Uterus (tissue), 4 donors: ENCODE data around the gene HSD11B1. TPM values are rescaled to one million over a fixed set of nuclear protein-coding genes. Genes with fewer than 3 reads are reported as not detected.

ENCODE experiments used
- DNase-seq, 2 donors: peaks; one replicate each; pipeline ENCODE4 v3.0.0-alpha.2; 2019 to 2020
- H3K27ac ChIP-seq, 2 donors: fragments of 200-600 bp; sonication (generic); 1 replicate in 1 of 2; 2 replicates in 1 of 2; pipeline ENCODE4 v1.5.1; 2016 to 2018
- H3K27me3 ChIP-seq, 2 donors: fragments of 200-600 bp; sonication (generic); one replicate each; pipeline ENCODE4 v1.5.1; 2018 to 2019; ENCODE audit warnings: control low read depth in 1 of 2
- H3K36me3 ChIP-seq, 2 donors: fragments of 200-600 bp; sonication (generic); one replicate each; pipeline ENCODE4 v1.5.1; 2019; ENCODE audit warnings: control low read depth in 1 of 2
- H3K4me1 ChIP-seq, 2 donors: fragments of 200-600 bp; sonication (generic); one replicate each; pipeline ENCODE4 v1.5.1; 2018 to 2019; ENCODE audit warnings: control low read depth in 1 of 2
- H3K4me3 ChIP-seq, 2 donors: fragments of 200-600 bp; sonication (generic); 1 replicate in 1 of 2; 2 replicates in 1 of 2; pipeline ENCODE4 v1.5.1; 2018 to 2019; ENCODE audit warnings: mild to moderate bottlenecking in 1 of 2
- H3K9me3 ChIP-seq, 2 donors: fragments of 200-600 bp; sonication (generic); one replicate each; pipeline ENCODE4 v1.5.1; 2019; ENCODE audit warnings: control low read depth in 1 of 2
- POLR2A ChIP-seq, 2 donors: fragments of 450-650 bp; IDR thresholded peaks; one replicate each; pipeline ENCODE4 v1.6.1; 2016; ENCODE audit warnings: antibody characterized with exemption in 2 of 2, mild to moderate bottlenecking in 1 of 2, moderate library complexity in 1 of 2
- intact Hi-C: fragments of 100-400 bp; cut with DNase I; formaldehyde crosslinking; loops from one replicate; pipeline ENCODE4 v1.15.1; 2023; ENCODE audit warnings: low total_unique reads
- total RNA-seq, 4 donors: library from RNA; depleted of rRNA in 3 of 4; stranded (reverse); fragments of >200 nt in 3 of 4; gene quantifications; one replicate each; pipeline versions ENCODE4 v1.1.0 to v1.2.4, GENCODE V29; 2014 to 2023
- TF ChIP-seq, protein P1 (sequence below), 4 experiments: fragments of 200-600 bp in 2 of 4; fragments of 450-650 bp in 2 of 4; sonication (generic) in 2 of 4; IDR thresholded peaks; one replicate each; pipeline ENCODE4 v1.5.1; 2016 to 2019; ENCODE audit warnings: antibody characterized with exemption in 4 of 4, mild to moderate bottlenecking in 2 of 4, moderate library complexity in 1 of 4
- donor health status: DM: yes; HTN: yes; CAD: no.

Gene HSD11B1
- total RNA-seq, 4 donors from 2014 or later: 0.59 to 12.8 (median 2.2) TPM

DNA sequence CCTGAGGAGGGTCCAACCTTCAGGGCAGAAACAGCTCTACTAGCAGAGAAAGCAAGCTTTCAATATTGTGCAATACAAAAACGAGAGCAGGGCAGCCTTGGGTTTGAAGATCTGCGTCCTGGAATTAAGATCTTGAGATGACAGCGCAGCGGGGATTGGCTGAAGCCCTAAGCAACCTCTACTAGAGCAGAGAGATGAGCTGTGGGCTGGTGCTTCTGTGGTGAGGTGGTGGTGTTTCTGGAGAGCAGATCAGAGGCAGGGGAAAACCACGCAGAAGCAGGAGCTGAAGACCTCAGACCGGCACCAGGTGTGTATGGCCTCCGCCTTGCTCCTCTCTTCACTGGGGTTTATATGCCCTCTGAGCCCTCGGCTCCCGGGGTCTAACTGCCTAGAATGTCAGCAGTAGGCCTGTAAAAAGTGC, 63.7 kb downstream of the HSD11B1 start:
- DNase-seq: no peak
- no peak overlapping the region for H3K4me3 ChIP-seq

DNA sequence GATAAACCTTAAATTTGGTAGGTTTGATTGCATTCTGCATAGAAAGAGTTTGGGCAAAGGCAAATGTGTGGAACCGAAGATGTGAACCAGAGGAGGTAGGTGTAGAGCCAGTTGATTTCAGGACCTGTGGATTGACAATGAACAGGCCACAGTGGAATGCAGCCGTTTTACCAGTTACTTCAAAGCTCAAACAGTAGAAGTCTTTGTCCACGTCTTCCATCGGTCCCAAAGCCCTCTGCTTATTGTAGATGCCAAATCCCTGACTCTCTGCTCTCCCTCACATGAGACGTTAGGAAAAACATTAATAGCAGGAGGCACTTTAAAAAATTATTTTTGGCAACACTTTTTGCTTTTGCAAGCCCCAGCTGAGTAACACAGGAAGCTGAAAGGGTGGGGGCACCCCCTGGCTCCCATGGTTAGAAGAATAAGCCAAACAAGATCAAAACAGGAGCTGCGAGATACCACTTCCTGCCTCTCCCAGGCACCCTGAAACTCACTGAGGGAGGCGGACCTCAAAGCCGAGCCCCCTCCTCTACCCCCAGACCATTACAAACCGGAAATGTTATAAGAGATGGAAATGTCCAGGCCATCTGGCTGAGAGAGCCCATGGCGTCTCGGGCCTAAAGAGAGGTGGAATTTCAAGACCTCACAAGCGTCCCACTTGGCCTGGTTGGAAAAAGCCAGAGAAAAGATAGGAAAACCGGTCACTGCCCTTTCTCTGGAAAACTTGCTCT, 64.7 kb downstream of the HSD11B1 start:
- peak overlapping the region; percentile 48 to 65 for H3K27ac ChIP-seq
- TF ChIP-seq POLR2A (IDR thresholded peaks at IDR 0.05): no peak
- TF ChIP-seq, protein P1, sequence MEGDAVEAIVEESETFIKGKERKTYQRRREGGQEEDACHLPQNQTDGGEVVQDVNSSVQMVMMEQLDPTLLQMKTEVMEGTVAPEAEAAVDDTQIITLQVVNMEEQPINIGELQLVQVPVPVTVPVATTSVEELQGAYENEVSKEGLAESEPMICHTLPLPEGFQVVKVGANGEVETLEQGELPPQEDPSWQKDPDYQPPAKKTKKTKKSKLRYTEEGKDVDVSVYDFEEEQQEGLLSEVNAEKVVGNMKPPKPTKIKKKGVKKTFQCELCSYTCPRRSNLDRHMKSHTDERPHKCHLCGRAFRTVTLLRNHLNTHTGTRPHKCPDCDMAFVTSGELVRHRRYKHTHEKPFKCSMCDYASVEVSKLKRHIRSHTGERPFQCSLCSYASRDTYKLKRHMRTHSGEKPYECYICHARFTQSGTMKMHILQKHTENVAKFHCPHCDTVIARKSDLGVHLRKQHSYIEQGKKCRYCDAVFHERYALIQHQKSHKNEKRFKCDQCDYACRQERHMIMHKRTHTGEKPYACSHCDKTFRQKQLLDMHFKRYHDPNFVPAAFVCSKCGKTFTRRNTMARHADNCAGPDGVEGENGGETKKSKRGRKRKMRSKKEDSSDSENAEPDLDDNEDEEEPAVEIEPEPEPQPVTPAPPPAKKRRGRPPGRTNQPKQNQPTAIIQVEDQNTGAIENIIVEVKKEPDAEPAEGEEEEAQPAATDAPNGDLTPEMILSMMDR (IDR thresholded peaks at IDR 0.05): no peak
- H3K36me3 ChIP-seq: no peaks in the 10 kb centered on the region
- no peaks in the 10 kb centered on the region for H3K9me3 ChIP-seq
- H3K4me1 ChIP-seq: peaks cover 0 to 7% of the 10 kb centered on the region in 2 donors
- DNase-seq: peak; percentile 32 to 56
- intact Hi-C loops: no loop called here
- H3K4me3 ChIP-seq: no peak overlapping the region
- H3K27me3 ChIP-seq: no peaks in the 10 kb centered on the region

More for the DNA sequence above, 63.7 kb downstream of the HSD11B1 start:
- intact Hi-C loops: no loop called here
- peak overlapping the region in 1 of 2 donors; percentile 65 for H3K27ac ChIP-seq
- peaks cover 0 to 7% of the 10 kb centered on the region in 2 donors for H3K4me1 ChIP-seq
- TF ChIP-seq POLR2A (IDR thresholded peaks at IDR 0.05): no peak
- TF ChIP-seq, protein P1 (IDR thresholded peaks at IDR 0.05): no peak
- H3K9me3 ChIP-seq: no peaks in the 10 kb centered on the region
- H3K27me3 ChIP-seq: no peaks in the 10 kb centered on the region
- H3K36me3 ChIP-seq: no peaks in the 10 kb centered on the region

DNA sequence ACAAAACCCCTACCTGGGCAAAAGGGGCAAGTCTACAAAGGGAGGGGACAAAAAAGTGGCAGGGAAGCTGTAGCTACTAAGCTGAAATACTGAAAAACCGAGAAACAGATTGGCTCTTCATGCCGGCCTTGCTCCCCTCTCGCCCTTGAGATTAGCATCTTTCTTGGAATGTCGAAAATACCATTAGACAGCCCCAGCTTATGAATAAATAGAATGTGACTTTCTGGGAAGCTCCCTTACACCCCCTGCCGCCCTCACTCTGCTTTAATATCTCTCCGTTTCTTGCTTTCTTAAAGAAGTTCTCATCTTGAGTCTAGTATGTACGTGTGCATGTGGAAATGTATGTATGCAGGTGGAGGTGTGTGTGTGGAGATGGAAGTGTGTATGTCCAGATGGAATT, 65.3 kb downstream of the HSD11B1 start:
- no peaks in the 10 kb centered on the region for H3K9me3 ChIP-seq
- no peak for TF ChIP-seq POLR2A (IDR thresholded peaks at IDR 0.05)
- H3K4me3 ChIP-seq: no peak overlapping the region
- H3K4me1 ChIP-seq: peaks cover 0 to 7% of the 10 kb centered on the region in 2 donors
- intact Hi-C loops: no loop called here
- H3K36me3 ChIP-seq: no peaks in the 10 kb centered on the region
- H3K27me3 ChIP-seq: no peaks in the 10 kb centered on the region
- H3K27ac ChIP-seq: peak overlapping the region; percentile 48 to 65
- DNase-seq: no peak

DNA sequence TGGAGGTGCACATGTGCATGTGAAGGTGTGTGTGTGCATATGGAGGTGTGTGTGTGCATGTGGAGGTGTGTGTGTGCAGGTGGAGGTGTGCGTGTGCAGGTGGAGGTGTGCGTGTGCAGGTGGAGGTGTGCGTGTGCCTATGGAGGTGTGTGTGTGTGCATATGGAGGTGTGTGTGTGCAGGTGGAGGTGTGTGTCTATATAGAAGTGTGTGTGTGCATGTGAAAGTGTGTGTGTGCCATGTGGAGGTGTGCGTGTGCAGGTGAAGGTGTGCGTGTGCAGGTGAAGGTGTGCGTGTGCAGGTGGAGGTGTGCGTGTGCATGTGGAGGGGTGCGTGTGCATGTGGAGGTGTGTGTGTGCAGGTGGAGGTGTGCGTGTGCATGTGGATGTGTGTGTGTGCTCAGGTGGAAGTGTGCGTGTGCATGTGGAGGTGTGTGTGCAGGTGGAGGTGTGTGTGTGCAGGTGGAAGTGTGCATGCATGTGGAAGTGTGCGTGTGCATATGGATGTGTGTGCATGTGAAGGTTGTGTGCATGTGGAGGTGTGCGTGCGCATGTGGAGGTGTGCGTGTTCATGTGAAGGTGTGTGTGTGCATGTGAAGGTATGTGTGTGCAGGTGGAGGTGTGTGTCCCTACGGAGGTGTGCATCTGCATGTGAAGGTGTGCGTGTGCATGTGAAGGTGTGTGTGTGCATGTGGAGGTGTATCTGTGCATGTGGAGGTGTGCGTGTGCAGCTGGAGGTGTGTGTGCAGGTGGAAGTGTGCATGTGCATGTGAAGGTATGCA, 66.2 kb downstream of the HSD11B1 start:
- no peaks in the 10 kb centered on the region for H3K36me3 ChIP-seq
- intact Hi-C loops: no loop called here
- TF ChIP-seq, protein P1 (IDR thresholded peaks at IDR 0.05): no peak
- no peak for TF ChIP-seq POLR2A (IDR thresholded peaks at IDR 0.05)

DNA sequence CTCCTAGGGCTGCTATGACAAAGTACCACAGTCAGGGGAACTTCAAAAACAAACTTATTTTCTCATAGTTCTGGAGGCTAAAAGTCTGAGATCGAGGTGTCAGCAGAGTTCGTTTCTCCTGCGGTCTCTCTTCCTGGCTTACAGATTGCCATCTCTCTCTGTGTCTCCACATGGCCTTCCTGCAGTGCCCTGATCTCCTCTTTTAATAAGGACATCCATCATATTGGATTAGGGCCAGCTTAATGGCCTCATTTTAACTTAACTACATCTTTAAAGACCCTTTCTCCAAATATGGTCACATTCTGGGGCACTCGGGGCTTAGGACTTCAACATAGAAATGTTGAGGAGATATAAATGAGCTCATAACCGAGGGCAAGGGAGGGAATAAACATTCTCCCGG, 67.5 kb downstream of the HSD11B1 start:
- Histone ChIP-seq H3K27me3 (no peaks in the 10 kb centered on the region), H3K4me3 (no peak overlapping the region), H3K4me1 (peaks cover 0 to 7% of the 10 kb centered on the region in 2 donors), H3K36me3 (no peaks in the 10 kb centered on the region), H3K9me3 (no peaks in the 10 kb centered on the region), H3K27ac (no peak overlapping the region)
- no peak for DNase-seq
- intact Hi-C loops: no loop called here
- TF ChIP-seq, protein P1 (IDR thresholded peaks at IDR 0.05): no peak
- TF ChIP-seq POLR2A (IDR thresholded peaks at IDR 0.05): no peak

More for the DNA sequence above, 66.2 kb downstream of the HSD11B1 start:
- Histone ChIP-seq H3K4me1 (peaks cover 0 to 7% of the 10 kb centered on the region in 2 donors), H3K27ac (no peak overlapping the region), H3K9me3 (no peaks in the 10 kb centered on the region), H3K27me3 (no peaks in the 10 kb centered on the region), H3K4me3 (no peak overlapping the region)
- no peak for DNase-seq
